ENCODE data around the gene UBE2E3.

DNA sequence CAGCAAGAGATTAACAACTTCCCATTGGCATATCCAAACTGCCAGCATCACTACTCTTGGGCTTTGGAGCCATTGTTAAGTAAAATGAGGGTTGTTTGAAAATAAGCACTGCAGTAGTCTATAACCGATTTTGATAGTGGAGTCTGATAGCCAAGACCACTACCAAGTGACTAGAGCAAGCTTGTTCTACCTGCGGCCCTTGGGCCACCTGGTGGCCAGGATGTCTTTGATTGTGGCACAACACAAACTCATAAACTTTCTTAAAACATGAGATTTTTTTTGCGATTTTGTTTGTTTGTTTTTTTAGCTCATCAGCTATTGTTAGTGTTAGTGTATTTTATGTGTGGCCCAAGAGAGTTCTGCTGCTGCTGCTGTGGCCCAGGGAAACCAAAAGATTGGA lies 11.0 kb downstream of the UBE2E3 start:
- TF ChIP-seq POLR2A (IDR thresholded peaks at IDR 0.05) (no peak), CTCF (IDR thresholded peaks at IDR 0.05) (no peak), POLR2AphosphoS5 (IDR thresholded peaks at IDR 0.05) (no peak), EP300 (IDR thresholded peaks at IDR 0.05; ENCODE audit: low read depth) (no peak)
